Activated CD8-positive, alpha-beta memory T cell treated with anti-CD3 and anti-CD28 coated beads, Interleukin-2, amount 50 U/mL, for 24 hours (primary cell): ENCODE results near the gene RAB7B.
"Not testable (repeated sequence)": the region's sequence is repeated elsewhere in the genome, so short reads cannot be mapped to it uniquely, and the experiment has no call there.

Experiments
- DNase-seq: peaks from one replicate; pipeline ENCODE4 v3.0.0-alpha.2; 2020; ENCODE audit errors: extremely low read depth

RAB7B gene

GRCh38 chr1:205996641-205997040, 6.6 kb downstream of the RAB7B start:
- not testable (repeated sequence) for DNase-seq

DNA sequence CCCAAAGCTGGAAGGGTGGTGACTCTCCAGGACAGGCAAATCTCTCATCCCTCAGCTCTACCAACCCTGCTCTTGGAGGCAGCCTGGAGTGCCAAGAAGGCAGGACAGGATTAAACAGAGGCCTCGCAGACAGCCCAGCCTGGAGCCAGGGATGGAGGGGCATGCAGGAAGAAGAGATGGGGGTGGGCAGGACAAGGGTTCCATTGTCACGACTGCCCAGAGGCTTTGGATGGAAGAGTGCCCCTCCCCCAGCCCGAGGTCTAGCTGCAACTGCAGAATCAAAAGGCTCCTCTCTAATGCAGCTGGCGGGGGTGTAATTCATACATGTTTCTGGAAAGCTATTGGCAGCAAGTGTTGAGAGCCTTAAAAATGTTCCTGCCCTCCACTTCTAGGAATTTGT, 8.8 kb downstream of the RAB7B start:
- no peak for DNase-seq

DNA sequence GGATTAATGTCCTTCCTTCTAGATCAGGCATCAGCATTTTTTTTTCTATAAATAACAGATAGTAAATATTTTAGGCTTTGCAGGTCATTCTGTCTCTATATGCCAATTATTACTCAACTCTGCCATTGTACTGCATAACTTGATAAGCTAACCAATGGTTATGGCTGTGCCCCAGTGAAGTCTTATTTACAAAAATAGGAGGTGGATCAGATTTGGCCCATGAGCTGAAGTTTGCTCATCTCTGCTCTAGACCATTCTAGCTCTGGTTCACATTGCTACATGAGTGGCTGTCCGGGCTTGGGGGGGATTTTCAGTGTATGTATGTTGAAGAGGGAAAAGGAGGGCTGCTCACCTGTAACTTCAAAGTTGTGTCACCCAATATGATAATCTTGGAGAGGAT, 10.1 kb downstream of the RAB7B start:
- DNase-seq, result no peak

GRCh38 chr1:205992218-205992882, 10.8 kb downstream of the RAB7B start:
- no peak for DNase-seq

DNA sequence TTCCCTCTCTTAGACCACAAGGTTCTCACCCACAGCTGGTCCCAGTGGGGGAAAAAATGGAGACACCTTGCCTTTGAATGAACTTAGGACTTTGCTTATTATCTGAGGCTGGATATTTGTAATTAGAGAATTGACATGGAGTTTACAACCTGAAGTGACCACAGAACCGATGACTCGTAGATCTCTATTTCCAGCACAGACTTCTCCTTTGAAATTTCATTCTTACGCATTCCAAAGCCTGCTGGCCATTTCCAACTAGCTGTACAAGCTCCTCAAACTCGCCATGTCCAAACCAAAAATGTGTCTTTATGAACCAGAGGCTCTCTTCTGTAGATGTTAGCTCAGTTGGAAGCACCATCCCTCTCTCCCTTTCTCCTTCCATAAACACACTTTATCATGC, 12.0 kb downstream of the RAB7B start:
- DNase-seq, result no peak

DNA sequence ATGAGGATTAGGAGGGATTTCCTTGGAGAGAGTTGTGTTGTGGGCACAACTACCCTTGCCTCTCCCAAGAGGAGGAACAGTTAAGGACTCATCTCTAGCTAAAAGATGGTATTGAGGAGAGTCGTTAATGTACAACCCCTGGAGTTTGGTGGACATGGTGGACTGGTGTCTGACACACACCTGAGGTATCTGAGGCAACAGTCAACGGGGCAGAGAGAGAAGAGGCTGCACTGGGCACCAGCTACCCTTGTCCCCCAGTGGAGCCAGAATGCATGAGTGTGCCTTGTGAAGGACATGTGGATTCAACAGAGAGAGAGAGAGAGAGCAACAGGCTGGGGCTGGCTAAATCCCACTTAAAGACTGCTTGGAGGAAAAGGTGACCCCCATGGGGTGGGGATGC, 13.0 kb downstream of the RAB7B start:
- no peak for DNase-seq

DNA sequence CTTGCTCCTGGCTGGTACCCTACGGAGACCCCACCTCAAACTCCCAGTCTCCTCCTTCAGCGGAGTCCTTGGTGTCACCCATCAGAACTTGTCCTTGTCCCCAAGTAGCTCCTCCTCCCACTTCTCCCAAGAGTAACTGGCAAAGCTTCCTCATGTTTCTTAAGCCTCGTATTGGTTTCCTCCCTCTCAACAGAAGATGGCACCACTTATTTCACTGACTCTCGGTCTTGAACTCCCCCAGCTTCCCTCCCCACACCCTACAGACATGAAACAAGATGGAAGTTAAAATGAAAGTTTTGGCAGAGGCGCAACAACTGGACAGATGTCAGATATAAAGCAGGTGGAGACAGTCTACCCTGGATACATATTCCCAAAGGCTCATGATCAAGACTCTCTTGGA, 13.4 kb downstream of the RAB7B start:
- DNase-seq, result no peak

DNA sequence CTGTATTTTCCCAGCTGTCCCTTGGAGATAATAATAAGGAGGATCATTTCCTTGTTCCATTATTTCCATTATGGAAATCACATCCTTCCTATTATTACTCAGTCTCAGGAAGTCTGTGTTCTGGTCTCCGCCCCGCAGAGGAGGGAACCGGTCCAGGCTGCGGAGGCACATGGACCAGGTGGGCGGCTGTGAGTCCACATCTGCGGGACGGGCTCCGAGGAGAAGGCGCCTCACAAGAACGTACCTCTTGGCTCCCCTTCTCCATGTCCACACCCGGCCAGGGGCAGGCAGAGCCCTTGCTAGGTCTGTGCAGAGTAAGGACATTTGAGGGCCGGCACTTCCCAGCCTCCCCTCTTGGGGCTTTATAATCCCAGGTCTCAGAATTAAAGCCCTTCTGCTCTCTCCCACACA, 14.6 kb downstream of the RAB7B start:
- DNase-seq, result no peak

DNA sequence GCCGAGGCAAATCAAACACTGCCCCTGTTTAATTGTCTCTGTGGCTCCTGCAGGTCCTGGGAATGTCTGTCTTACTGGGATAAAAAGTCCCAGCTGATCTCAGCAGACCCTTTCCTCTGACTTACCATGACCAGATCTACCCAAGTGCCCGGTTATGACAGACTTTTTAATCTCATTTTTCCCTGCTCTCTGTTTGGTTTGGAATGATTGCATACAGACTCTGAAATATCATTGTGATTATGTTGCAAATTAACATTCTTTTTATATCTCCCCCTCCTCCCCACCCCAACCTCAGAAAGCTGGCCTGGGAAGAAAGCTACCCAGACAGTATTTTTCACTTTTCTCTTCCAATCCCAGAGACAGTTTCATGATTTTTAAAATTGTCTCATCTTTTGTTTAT, 16.3 kb downstream of the RAB7B start:
- DNase-seq, result no peak

GRCh38 chr1:205986292-205986691, 16.9 kb downstream of the RAB7B start:
- DNase-seq, result no peak

DNA sequence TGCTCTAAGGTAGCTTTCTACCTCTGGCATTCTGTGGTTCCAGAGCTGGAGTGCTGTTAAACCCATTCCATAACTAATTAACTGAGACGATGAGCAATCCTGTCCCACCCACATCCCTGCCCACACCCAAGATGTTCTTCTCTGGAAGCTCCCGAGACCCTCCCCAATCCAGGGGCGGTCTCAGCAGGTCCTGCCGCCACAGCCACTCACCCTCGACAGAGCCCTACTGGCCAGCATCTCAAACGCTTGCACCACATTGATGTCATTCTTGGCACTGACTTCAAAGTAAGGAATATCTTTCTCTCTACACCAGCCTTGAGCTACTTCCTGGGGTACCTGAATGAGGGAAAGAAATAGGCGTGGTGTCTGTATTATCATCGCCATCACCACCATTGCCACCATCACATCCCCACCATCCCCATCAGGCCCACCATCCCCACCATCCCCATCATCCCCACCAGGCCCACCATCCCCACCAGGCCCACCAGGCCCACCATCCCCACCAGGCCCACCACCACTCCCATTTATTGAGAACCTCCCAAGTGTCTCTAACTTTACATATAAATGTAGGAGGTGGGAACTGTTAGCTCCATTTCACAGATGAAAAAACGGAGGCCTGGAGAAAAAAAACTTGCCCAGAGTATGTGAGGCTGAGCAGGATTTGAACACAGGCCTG, 17.7 kb downstream of the RAB7B start:
- DNase-seq, result no peak

- no peak for DNase-seq
Measured at GRCh38 chr1:205983925-205984725, 19.1 kb downstream of the RAB7B start.

GRCh38 chr1:205981257-205981656, 21.9 kb downstream of the RAB7B start:
- DNase-seq, result no peak

DNA sequence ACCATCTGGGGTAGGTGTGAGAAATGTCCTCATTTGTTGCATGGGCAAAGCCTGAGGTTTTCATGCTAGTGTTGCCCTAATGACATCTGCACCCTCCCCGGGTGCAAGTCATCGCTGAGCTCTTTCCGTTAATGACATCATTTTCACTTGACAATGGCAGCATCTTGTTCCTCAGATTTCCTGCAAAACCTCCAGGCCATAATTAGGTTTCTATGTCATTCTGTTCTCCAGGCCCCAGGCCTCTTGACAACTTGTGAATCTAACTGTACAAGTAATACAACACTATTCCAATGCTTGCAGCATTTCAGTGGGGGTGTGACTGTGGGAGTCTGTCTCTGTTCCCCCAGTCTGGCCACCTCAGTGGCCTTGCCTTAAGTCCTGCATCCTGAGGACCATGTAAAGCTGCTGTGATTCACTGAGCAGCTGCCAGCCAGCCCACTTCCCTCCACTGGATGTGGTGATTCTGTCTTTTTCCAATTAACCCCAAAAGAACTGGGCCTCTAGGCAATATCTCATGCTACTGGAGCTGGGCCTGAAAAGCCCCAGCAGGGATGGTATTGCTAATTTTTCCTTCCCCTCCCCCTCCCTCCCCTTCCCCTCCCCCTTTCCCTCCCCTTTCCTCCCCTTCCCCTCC, 22.8 kb downstream of the RAB7B start:
- DNase-seq, result no peak

GRCh38 chr1:205979301-205979700, 23.9 kb downstream of the RAB7B start:
- DNase-seq, result no peak

GRCh38 chr1:205978676-205979075, 24.5 kb downstream of the RAB7B start:
- no peak for DNase-seq

DNA sequence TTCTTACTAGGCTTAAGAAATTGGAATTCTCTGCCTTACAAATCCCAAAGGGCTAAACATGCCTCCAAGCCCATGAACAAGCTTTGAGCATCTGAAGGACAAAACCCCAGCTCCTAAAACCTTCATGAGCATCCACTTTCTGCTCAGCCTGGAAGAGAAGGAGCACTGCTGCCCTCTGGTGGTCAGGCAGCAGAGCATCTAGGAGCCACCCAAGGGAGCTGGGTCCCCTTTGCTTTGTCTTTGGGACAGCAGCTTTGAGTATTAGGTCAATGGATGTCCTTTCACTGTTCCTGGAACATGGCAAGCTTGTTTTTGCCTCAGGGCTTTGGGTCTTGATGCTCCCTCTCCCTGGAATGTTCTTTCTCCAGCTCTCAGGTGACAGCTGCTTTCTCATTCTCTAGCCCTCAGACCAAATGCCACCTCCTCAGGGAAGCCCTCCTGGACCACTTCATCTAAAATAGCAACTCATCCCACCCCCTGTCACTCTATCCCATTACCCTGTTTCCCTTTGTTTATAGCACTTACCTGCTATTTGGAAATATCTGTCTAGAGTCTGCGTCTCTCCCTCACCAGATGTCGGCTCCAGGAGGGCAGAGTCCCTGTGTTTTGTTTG, 25.7 kb downstream of the RAB7B start:
- DNase-seq, result no peak

DNA sequence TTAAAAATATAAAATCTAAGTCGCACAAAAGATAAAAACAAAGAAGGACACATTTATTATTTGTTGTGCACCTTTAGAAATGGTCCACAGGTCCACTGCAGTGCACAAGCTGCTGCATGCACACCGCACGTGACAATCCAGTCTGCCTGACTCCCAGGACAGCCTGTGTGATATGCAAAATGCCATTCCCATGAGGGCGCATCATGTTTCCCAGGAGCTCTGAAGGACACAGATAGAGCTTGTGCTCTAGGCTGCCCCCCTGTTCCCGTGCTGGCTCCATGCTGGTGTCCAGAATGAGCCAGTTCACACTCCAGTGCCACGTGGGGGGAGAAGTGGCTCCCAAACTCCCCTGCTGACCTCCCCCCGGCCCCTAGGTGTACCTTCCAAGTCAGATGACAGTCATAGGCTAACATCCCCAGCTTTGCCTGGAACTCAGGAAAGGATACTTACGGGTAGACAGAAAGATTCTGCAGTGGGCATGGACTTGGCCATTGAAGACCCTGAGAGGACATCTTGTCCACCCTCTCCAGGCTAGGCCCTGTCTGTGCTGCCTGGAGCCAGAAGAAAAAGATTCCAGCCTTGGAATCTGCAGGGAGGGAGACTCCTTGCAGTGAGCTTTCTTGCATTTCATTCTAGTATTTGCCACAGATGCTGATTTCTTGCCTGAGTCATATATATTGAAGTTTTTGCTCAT, 26.3 kb downstream of the RAB7B start:
- no peak for DNase-seq

- DNase-seq, result no peak
Measured at GRCh38 chr1:205976036-205976435, 27.2 kb downstream of the RAB7B start.

DNA sequence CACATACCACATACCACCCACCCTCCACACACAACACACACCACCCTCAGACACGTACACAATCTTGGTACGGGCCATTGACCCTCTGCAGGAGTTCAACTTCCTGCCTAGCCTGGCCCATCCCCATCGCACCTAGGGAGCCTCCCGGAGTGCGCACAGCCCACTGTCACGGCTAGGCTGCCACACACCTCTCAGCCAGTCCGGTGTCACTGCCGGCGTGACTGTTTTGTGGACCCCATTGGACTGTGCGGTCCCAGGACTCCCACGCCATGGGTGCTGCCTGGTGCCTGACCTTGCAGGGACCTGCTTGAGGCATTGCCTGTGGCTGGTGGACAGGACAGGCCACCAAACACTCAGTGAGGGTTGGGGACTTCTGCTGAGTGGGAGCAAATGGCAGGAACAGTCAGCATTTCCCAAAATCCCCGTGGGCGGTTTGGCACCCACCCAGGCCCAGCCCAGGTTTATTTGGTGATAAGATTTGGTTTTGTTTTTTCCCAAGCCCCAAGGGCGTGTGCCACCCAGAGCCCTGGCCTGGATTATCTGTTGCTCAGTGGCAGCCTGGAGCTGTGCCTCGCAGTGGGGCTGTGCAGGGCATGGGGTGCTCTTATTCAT, 27.7 kb downstream of the RAB7B start:
- no peak for DNase-seq

- DNase-seq, result no peak
Measured at GRCh38 chr1:205974712-205975111, 28.5 kb downstream of the RAB7B start.
